CD4-positive, alpha-beta T cell treated with Interferon alpha-2 for 1 hour (primary cell): ENCODE measurements around the gene MUC5B.

Experiments used
- DNase-seq, 2 donors: peaks; one replicate each; pipeline ENCODE4 v3.0.0-alpha.2; 2020 to 2022

Gene MUC5B

GRCh38 chr11:1290052-1291040 is 67.5 kb downstream of the MUC5B start:
- no peak for DNase-seq

- DNase-seq = no peak
Observed at GRCh38 chr11:1291295-1292017, 68.6 kb downstream of the MUC5B start.

GRCh38 chr11:1292018-1292643 is 69.3 kb downstream of the MUC5B start:
- DNase-seq = no peak

GRCh38 chr11:1292644-1293618 is 70.1 kb downstream of the MUC5B start:
- no peak for DNase-seq

GRCh38 chr11:1293619-1294015 is 70.8 kb downstream of the MUC5B start:
- peak in 1 of 2 donors; percentile 23 for DNase-seq

- DNase-seq = no peak
Observed at GRCh38 chr11:1295086-1295485, 72.2 kb downstream of the MUC5B start.

GRCh38 chr11:1295591-1295990 is 72.7 kb downstream of the MUC5B start:
- DNase-seq = no peak

GRCh38 chr11:1296287-1296686 is 73.4 kb downstream of the MUC5B start:
- no peak for DNase-seq

GRCh38 chr11:1297011-1297575 is 74.2 kb downstream of the MUC5B start:
- no peak for DNase-seq

- no peak for DNase-seq
Observed at GRCh38 chr11:1297576-1298473, 75.0 kb downstream of the MUC5B start.

GRCh38 chr11:1298695-1299492 is 76.0 kb downstream of the MUC5B start:
- DNase-seq = peak in 1 of 2 donors; percentile 29

- DNase-seq = no peak
Observed at GRCh38 chr11:1299621-1300020, 76.8 kb downstream of the MUC5B start.

- DNase-seq = no peak
Observed at GRCh38 chr11:1300121-1300520, 77.3 kb downstream of the MUC5B start.

GRCh38 chr11:1300569-1301187 is 77.8 kb downstream of the MUC5B start:
- no peak for DNase-seq

- DNase-seq = no peak
Observed at GRCh38 chr11:1301220-1302000, 78.5 kb downstream of the MUC5B start.

- no peak for DNase-seq
Observed at GRCh38 chr11:1302041-1302460, 79.2 kb downstream of the MUC5B start.

GRCh38 chr11:1302461-1303125 is 79.7 kb downstream of the MUC5B start:
- DNase-seq = no peak
